ENCODE measurements around the gene MARK3.

Gene MARK3

GRCh38 chr14:103512701-103513611 is 127.7 kb downstream of the MARK3 start:
- DNase-seq (ENCODE audit: low read depth in 3 of 3) = no peak

- DNase-seq (ENCODE audit: low read depth in 3 of 3) = no peak
These were observed 129.6 kb downstream of the MARK3 start for GRCh38 chr14:103514596-103515421.

GRCh38 chr14:103516426-103517173 is 131.4 kb downstream of the MARK3 start:
- no peak for DNase-seq (ENCODE audit: low read depth in 3 of 3)

GRCh38 chr14:103517174-103517566 is 132.0 kb downstream of the MARK3 start:
- DNase-seq (ENCODE audit: low read depth in 3 of 3) = no peak

- DNase-seq (ENCODE audit: low read depth in 3 of 3) = no peak
These were observed 132.7 kb downstream of the MARK3 start for GRCh38 chr14:103517721-103518421.

- DNase-seq (ENCODE audit: low read depth in 3 of 3) = peak in 2 of 3 experiments; percentile 28 to 42
These were observed 133.3 kb downstream of the MARK3 start for GRCh38 chr14:103518422-103519042.

- DNase-seq (ENCODE audit: low read depth in 3 of 3) = no peak
These were observed 134.0 kb downstream of the MARK3 start for GRCh38 chr14:103519043-103519836.

- DNase-seq (ENCODE audit: low read depth in 3 of 3) = no peak
These were observed 134.6 kb downstream of the MARK3 start for GRCh38 chr14:103519837-103520212.

- DNase-seq (ENCODE audit: low read depth in 3 of 3) = no peak
These were observed 135.0 kb downstream of the MARK3 start for GRCh38 chr14:103520269-103520656.

- peak; percentile 39 to 58 (median 55) for DNase-seq (ENCODE audit: low read depth in 3 of 3)
These were observed 135.6 kb downstream of the MARK3 start for GRCh38 chr14:103520657-103521437.

GRCh38 chr14:103521438-103521950 is 136.3 kb downstream of the MARK3 start:
- no peak for DNase-seq (ENCODE audit: low read depth in 3 of 3)

- DNase-seq (ENCODE audit: low read depth in 3 of 3) = no peak
These were observed 136.8 kb downstream of the MARK3 start for GRCh38 chr14:103521951-103522563.

- no peak for DNase-seq (ENCODE audit: low read depth in 3 of 3)
These were observed 137.7 kb downstream of the MARK3 start, which contains the start of gene CKB for GRCh38 chr14:103522649-103523574. Gene CKB (minus strand): TSS chr14:103522830. CDS start chr14:103522493, 337 bp downstream.

- DNase-seq (ENCODE audit: low read depth in 3 of 3) = no peak
These were observed 138.3 kb downstream of the MARK3 start for GRCh38 chr14:103523575-103523954.

GRCh38 chr14:103524002-103524935 is 139.1 kb downstream of the MARK3 start:
- DNase-seq (ENCODE audit: low read depth in 3 of 3) = no peak
